Adipose tissue (tissue), 3 donors: ENCODE results near the gene ATP13A1. TPM values are rescaled to one million over a fixed set of nuclear protein-coding genes. Genes with fewer than 3 reads are reported as not detected.
"Not testable (repeated sequence)": the region's sequence is repeated elsewhere in the genome, so short reads cannot be mapped to it uniquely, and the experiment has no call there.

ENCODE experiments used
- H3K27ac ChIP-seq: one replicate; pipeline ENCODE4 v1.5.1; 2013; ENCODE audit warnings: low read depth, low read length
- WGBS, 3 donors: extraction: QIAGEN DNeasy Blood & Tissue Kit; methylation state at CpG; one replicate each; pipeline ENCODE4 v1.1.7; 2013; 5-methylcytosine and 5-hydroxymethylcytosine counted together
- polyA plus RNA-seq, 3 donors: library from polyadenylated mRNA; stranded (reverse); fragments of 200-250 nt; gene quantifications; one replicate each; pipeline ENCODE4 v1.2.3, GENCODE V29; 2013
- donor health status: healthy with polysubstance abuse.
- donor health status: Bipolar disorder and iron deficiency.
- donor health status: healthy.

The ATP13A1 gene
- polyA plus RNA-seq, 3 donors, result 14.5 to 30.3 (median 24.5) TPM

- no peak within 1 kb of the TSS for H3K27ac ChIP-seq
- 1 to 6% (median 2%) methylated on average over 33 to 36 of the region's 36 CpGs for WGBS, 3 donors
These were observed 4.9 kb upstream of the ATP13A1 start, which contains the start of gene ZNF101 for GRCh38 chr19:19668230-19669012. TSS of gene ZNF101 (plus strand) at chr19:19668839. CDS start at chr19:19668964, 125 bp downstream.

GRCh38 chr19:19665420-19665948 lies 2.0 kb upstream of the ATP13A1 start:
- 97 to 99% (median 97%) methylated on average over 22 of the region's 22 CpGs for WGBS, 3 donors

GRCh38 chr19:19662871-19663255 lies 613 bp downstream of the ATP13A1 start:
- WGBS, 3 donors, result 3 to 9% (median 8%) methylated on average over 17 of the region's 17 CpGs
- H3K27ac ChIP-seq, result peak overlapping the region; percentile 92

More at GRCh38 chr19:19665420-19665948, 2.0 kb upstream of the ATP13A1 start:
- H3K27ac ChIP-seq, result not testable (repeated sequence)

GRCh38 chr19:19662344-19662743 lies 1.1 kb downstream of the ATP13A1 start:
- WGBS, 3 donors, result 69 to 84% (median 80%) methylated on average over 8 of the region's 8 CpGs
- H3K27ac ChIP-seq, result no peak overlapping the region

- WGBS, 3 donors, result 72 to 76% (median 76%) methylated on average over 18 of the region's 18 CpGs
- H3K27ac ChIP-seq, result no peak overlapping the region
These were observed 1.7 kb downstream of the ATP13A1 start for GRCh38 chr19:19661675-19662251.

- H3K27ac ChIP-seq, result no peak overlapping the region
- WGBS, 3 donors, result 81 to 86% (median 85%) methylated on average over 10 of the region's 10 CpGs
These were observed 2.3 kb downstream of the ATP13A1 start for GRCh38 chr19:19661141-19661674.

GRCh38 chr19:19659646-19660245 lies 3.7 kb downstream of the ATP13A1 start:
- no peak overlapping the region for H3K27ac ChIP-seq
- WGBS, 3 donors, result 61 to 93% (median 87%) methylated on average over 17 of the region's 17 CpGs

GRCh38 chr19:19657397-19657783 lies 6.1 kb downstream of the ATP13A1 start:
- WGBS, 3 donors, result 65 to 81% (median 68%) methylated on average over 10 of the region's 10 CpGs
- no peak overlapping the region for H3K27ac ChIP-seq

GRCh38 chr19:19656451-19657396 lies 6.8 kb downstream of the ATP13A1 start:
- 91 to 93% (median 93%) methylated on average over 32 to 33 of the region's 33 CpGs for WGBS, 3 donors
- H3K27ac ChIP-seq, result no peak overlapping the region

GRCh38 chr19:19655641-19656343 lies 7.7 kb downstream of the ATP13A1 start:
- H3K27ac ChIP-seq, result no peak overlapping the region
- 92 to 94% (median 92%) methylated on average over 24 to 27 of the region's 27 CpGs for WGBS, 3 donors

- WGBS, 3 donors, result 96 to 97% (median 97%) methylated on average over 22 of the region's 22 CpGs
- H3K27ac ChIP-seq, result no peak overlapping the region
These were observed 8.4 kb downstream of the ATP13A1 start for GRCh38 chr19:19655051-19655594.

- WGBS, 3 donors, result 91 to 94% (median 93%) methylated on average over 15 of the region's 15 CpGs
- H3K27ac ChIP-seq, result no peak overlapping the region
These were observed 9.0 kb downstream of the ATP13A1 start for GRCh38 chr19:19654441-19654840.

GRCh38 chr19:19653597-19654147 lies 9.8 kb downstream of the ATP13A1 start:
- H3K27ac ChIP-seq, result no peak overlapping the region
- 94 to 97% (median 96%) methylated on average over 23 of the region's 23 CpGs for WGBS, 3 donors

GRCh38 chr19:19652482-19653295 lies 10.8 kb downstream of the ATP13A1 start:
- H3K27ac ChIP-seq, result no peak overlapping the region
- WGBS, 3 donors, result 91 to 95% (median 94%) methylated on average over 24 of the region's 24 CpGs

- no peak overlapping the region for H3K27ac ChIP-seq
- WGBS, 3 donors, result 57 to 83% (median 58%) methylated on average over 13 of the region's 13 CpGs
These were observed 12.4 kb downstream of the ATP13A1 start for GRCh38 chr19:19651076-19651475.

GRCh38 chr19:19650331-19650730 lies 13.1 kb downstream of the ATP13A1 start:
- WGBS, 3 donors, result 86 to 97% (median 88%) methylated on average over 9 of the region's 9 CpGs

More at GRCh38 chr19:19650331-19650730, 13.1 kb downstream of the ATP13A1 start:
- no peak overlapping the region for H3K27ac ChIP-seq
